CD14-positive monocyte (primary cell): ENCODE data around the gene MAN2B2. TPM values are rescaled to one million over a fixed set of nuclear protein-coding genes. Genes with fewer than 3 reads are reported as not detected.

Experiments
- DNase-seq, 3 donors: peaks; one replicate each; pipeline ENCODE4 v3.0.0-alpha.2; 2011 to 2022
- H2AFZ ChIP-seq: 2 replicates; pipeline ENCODE4 v1.6.0; 2012; ENCODE audit warnings: mild to moderate bottlenecking, low read depth, low read length, inconsistent platforms; ENCODE audit not compliant: insufficient read depth, poor library complexity, severe bottlenecking
- H3K27ac ChIP-seq, 2 donors: 1 replicate in 1 of 2; 2 replicates in 1 of 2; pipeline ENCODE4 v1.5.1; 2012 to 2013; ENCODE audit warnings: low read length in 2 of 2, control low read depth in 1 of 2, inconsistent platforms in 1 of 2, low read depth in 1 of 2, mild to moderate bottlenecking in 1 of 2
- H3K27me3 ChIP-seq, 2 donors: one replicate each; pipeline versions ENCODE4 v1.6.0 to v1.6.1; 2011 to 2013; ENCODE audit warnings: low read length in 2 of 2; ENCODE audit not compliant: control insufficient read depth in 2 of 2, insufficient read depth in 2 of 2
- H3K36me3 ChIP-seq, 2 donors: replicated peaks in 1 of 2; 1 replicate in 1 of 2; 2 replicates in 1 of 2; pipeline versions ENCODE4 v1.5.1 to v1.6.1; 2012 to 2013; ENCODE audit warnings: low read length in 2 of 2, control low read depth in 1 of 2, inconsistent platforms in 1 of 2, mild to moderate bottlenecking in 1 of 2; ENCODE audit not compliant: insufficient read depth in 2 of 2, control insufficient read depth in 1 of 2
- H3K4me1 ChIP-seq, 2 donors: 1 replicate in 1 of 2; 2 replicates in 1 of 2; pipeline versions ENCODE4 v1.5.1 to v1.6.1; 2012 to 2013; ENCODE audit warnings: low read length in 2 of 2, control low read depth in 1 of 2, inconsistent platforms in 1 of 2, mild to moderate bottlenecking in 1 of 2, moderate library complexity in 1 of 2; ENCODE audit not compliant: insufficient read depth in 2 of 2, control insufficient read depth in 1 of 2
- H3K4me2 ChIP-seq: replicated peaks from 2 replicates; pipeline ENCODE3; 2012; ENCODE audit warnings: low read length, moderate library complexity, mild to moderate bottlenecking; ENCODE audit not compliant: poor library complexity, severe bottlenecking; ENCODE audit errors: extremely low read depth
- H3K4me3 ChIP-seq, 3 experiments: fragments of 200-600 bp in 1 of 3; sonication (generic) in 1 of 3; replicated peaks in 1 of 3; 1 replicate in 2 of 3; 2 replicates in 1 of 3; pipeline ENCODE4 v1.5.1; 2011 to 2013; ENCODE audit warnings: low read length in 3 of 3, mild to moderate bottlenecking in 3 of 3, control low read depth in 2 of 3, low read depth in 2 of 3, inconsistent platforms in 1 of 3, moderate library complexity in 1 of 3
- H3K79me2 ChIP-seq: 2 replicates; pipeline ENCODE4 v1.6.0; 2012; ENCODE audit warnings: mild to moderate bottlenecking, control low read depth, inconsistent platforms, low read length, moderate library complexity; ENCODE audit not compliant: insufficient read depth
- H3K9ac ChIP-seq: 2 replicates; pipeline ENCODE4 v1.6.0; 2017; ENCODE audit warnings: low read length, mild to moderate bottlenecking; ENCODE audit not compliant: insufficient read depth, poor library complexity, severe bottlenecking
- H3K9me3 ChIP-seq, 2 donors: replicated peaks in 1 of 2; 1 replicate in 1 of 2; 2 replicates in 1 of 2; pipeline versions ENCODE4 v1.5.1 to v1.6.1; 2012 to 2013; ENCODE audit warnings: low read length in 2 of 2, control low read depth in 1 of 2; ENCODE audit not compliant: control insufficient read depth in 1 of 2, insufficient read depth in 1 of 2
- H4K20me1 ChIP-seq: 2 replicates; pipeline ENCODE4 v1.6.0; 2012; ENCODE audit warnings: mild to moderate bottlenecking, low read length, control low read depth, moderate library complexity; ENCODE audit not compliant: insufficient read depth
- H3K27ac Mint-ChIP-seq, 7 donors: one replicate each; pipeline ENCODE4 v1.8.0; 2020; ENCODE audit warnings: mild to moderate bottlenecking in 7 of 7, mixed read lengths in 7 of 7, moderate library complexity in 6 of 7, inconsistent platforms in 2 of 7
- H3K27me3 Mint-ChIP-seq, 3 donors: one replicate each; pipeline ENCODE4 v1.8.0; 2021 to 2022; ENCODE audit warnings: low read depth in 3 of 3, mild to moderate bottlenecking in 3 of 3, mixed read lengths in 3 of 3, moderate library complexity in 3 of 3, inconsistent platforms in 1 of 3
- H3K36me3 Mint-ChIP-seq, 2 donors: one replicate each; pipeline ENCODE4 v1.8.0; 2020; ENCODE audit warnings: mixed read lengths in 2 of 2, inconsistent platforms in 1 of 2, mild to moderate bottlenecking in 1 of 2
- H3K4me1 Mint-ChIP-seq: one replicate; pipeline ENCODE4 v1.8.0; 2020; ENCODE audit warnings: mild to moderate bottlenecking, mixed read lengths
- H3K4me3 Mint-ChIP-seq, 2 donors: one replicate each; pipeline ENCODE4 v1.8.0; 2020; ENCODE audit warnings: mild to moderate bottlenecking in 2 of 2, mixed read lengths in 2 of 2, moderate library complexity in 1 of 2
- H3K9me3 Mint-ChIP-seq, 7 donors: one replicate each; pipeline ENCODE4 v1.8.0; 2020 to 2022; ENCODE audit warnings: mixed read lengths in 7 of 7, mild to moderate bottlenecking in 6 of 7, moderate library complexity in 6 of 7, inconsistent platforms in 2 of 7
- WGBS: methylation state at CpG from one replicate; pipeline ENCODE4 v1.1.5; 2013; ENCODE audit warnings: missing lambda C conversion rate; ENCODE audit not compliant: insufficient coverage; 5-methylcytosine and 5-hydroxymethylcytosine counted together
- intact Hi-C, 2 donors: fragments of 100-400 bp; cut with micrococcal nuclease; formaldehyde crosslinking; loops; one replicate each; pipeline versions ENCODE4 v1.15.0 to v1.15.1; 2023
- polyA plus RNA-seq, 3 donors: library from polyadenylated mRNA; depleted of rRNA in 1 of 3; unstranded in 2 of 3; stranded (reverse) in 1 of 3; fragments of 300-500 nt in 2 of 3; fragments of >200 nt in 1 of 3; fragmentation: Illumina TruSeq in 2 of 3; gene quantifications; 1 replicate in 2 of 3; 2 replicates in 1 of 3; pipeline ENCODE4 v1.2.3, GENCODE V29; 2012 to 2021
- TF ChIP-seq, protein P1 (sequence below): fragments of 200-600 bp; IDR thresholded peaks from one replicate; pipeline ENCODE4 v1.8.0; 2022; ENCODE audit warnings: antibody characterized with exemption, mild to moderate bottlenecking

Gene MAN2B2
- polyA plus RNA-seq, 3 donors, result 9.6 to 28.4 (median 10.6) TPM

DNA sequence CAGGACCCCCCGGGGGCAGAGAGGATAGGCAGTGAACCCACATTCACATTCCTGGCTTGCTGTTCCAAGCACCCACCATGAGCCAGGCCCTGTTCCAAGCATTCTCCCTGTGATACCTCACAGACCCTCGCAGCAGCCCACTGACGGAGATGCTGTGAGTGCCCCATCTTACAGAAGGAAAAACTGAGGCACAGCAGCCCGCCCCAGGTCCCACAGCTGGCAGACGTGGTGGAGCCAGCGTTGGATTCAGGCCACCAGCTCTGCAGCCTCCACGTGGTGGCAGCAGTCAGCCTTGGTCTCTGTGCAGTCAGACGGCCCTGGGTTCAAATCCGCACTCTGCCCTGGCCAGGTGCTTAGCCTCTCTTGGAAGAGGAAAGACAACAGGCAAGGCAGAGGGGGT, 16.8 kb downstream of the MAN2B2 start:
- no peak overlapping the region for H3K9ac ChIP-seq

DNA sequence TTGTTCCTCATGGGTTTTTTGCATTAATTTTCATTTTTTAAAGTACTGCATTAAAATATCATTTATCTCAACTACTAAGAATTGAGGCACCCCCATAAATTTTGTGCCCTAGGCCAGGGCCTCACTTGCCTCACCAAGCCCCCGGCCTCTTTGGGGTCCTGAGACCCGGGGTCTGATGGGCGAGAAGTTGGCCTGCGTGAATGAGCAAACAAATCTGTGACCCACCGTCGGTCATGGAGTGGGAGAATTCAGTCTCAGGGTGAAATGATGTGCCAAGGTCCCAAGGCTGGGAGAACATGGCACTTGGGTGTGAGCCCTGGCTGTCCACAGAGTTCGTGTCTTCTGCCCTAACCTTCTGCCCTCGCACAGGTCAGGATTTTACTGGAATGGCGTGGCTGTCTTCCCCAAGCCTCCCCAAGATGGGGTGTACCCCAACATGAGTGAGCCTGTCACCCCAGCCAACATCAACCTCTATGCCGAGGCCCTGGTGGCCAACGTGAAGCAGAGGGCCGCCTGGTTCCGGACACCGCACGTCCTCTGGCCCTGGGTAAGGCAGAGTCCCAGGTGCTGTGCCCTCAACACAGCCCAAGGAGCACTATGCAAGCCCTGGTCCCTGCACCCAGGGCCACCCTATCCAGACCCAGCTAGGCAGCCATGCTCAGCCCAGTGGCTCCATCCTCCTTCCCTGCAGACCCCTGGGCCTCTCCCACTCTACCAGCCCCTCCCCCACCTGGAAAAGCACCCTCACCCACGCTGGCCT, 18.0 kb downstream of the MAN2B2 start:
- Mint-ChIP-seq H3K36me3 (peaks cover 80 to 97% of the 10 kb centered on the region in 2 donors), H3K4me1 (no peaks in the 10 kb centered on the region), H3K4me3 (no peak overlapping the region), H3K9me3 (no peaks in the 10 kb centered on the region), H3K27ac (no peak overlapping the region), H3K27me3 (peaks cover 0 to 2% (median 0%) of the 10 kb centered on the region in 3 donors)
- Histone ChIP-seq H3K36me3 (peaks cover 83 to 96% of the 10 kb centered on the region in 2 donors), H4K20me1 (no peaks in the 10 kb centered on the region), H3K27ac (no peak overlapping the region), H3K4me1 (no peaks in the 10 kb centered on the region), H3K4me3 (no peak overlapping the region), H3K9ac (no peak overlapping the region), H3K27me3 (no peaks in the 10 kb centered on the region), H3K79me2 (no peaks in the 10 kb centered on the region), H2AFZ (no peak overlapping the region), H3K9me3 (no peaks in the 10 kb centered on the region), H3K4me2 (no peak overlapping the region)
- intact Hi-C loops, result no loop called here
- DNase-seq, result no peak
- TF ChIP-seq, protein P1, sequence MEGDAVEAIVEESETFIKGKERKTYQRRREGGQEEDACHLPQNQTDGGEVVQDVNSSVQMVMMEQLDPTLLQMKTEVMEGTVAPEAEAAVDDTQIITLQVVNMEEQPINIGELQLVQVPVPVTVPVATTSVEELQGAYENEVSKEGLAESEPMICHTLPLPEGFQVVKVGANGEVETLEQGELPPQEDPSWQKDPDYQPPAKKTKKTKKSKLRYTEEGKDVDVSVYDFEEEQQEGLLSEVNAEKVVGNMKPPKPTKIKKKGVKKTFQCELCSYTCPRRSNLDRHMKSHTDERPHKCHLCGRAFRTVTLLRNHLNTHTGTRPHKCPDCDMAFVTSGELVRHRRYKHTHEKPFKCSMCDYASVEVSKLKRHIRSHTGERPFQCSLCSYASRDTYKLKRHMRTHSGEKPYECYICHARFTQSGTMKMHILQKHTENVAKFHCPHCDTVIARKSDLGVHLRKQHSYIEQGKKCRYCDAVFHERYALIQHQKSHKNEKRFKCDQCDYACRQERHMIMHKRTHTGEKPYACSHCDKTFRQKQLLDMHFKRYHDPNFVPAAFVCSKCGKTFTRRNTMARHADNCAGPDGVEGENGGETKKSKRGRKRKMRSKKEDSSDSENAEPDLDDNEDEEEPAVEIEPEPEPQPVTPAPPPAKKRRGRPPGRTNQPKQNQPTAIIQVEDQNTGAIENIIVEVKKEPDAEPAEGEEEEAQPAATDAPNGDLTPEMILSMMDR, result no peak
- WGBS, result 96% methylated on average over 15 of the region's 16 CpGs

More for the DNA sequence above, 16.8 kb downstream of the MAN2B2 start:
- intact Hi-C loops, result no loop called here
- H3K79me2 ChIP-seq, result no peaks in the 10 kb centered on the region
- 97% methylated on average over 9 of the region's 9 CpGs for WGBS
- H3K27ac ChIP-seq, result no peak overlapping the region
- Mint-ChIP-seq H3K4me3 (no peak overlapping the region), H3K27me3 (peaks cover 0 to 2% (median 0%) of the 10 kb centered on the region in 3 donors), H3K9me3 (no peaks in the 10 kb centered on the region), H3K4me1 (no peaks in the 10 kb centered on the region), H3K36me3 (peaks cover 79 to 97% of the 10 kb centered on the region in 2 donors), H3K27ac (peak overlapping the region in 1 of 7 donors; percentile 58)
- no peaks in the 10 kb centered on the region for H3K27me3 ChIP-seq
- no peaks in the 10 kb centered on the region for H3K4me1 ChIP-seq
- H3K4me2 ChIP-seq, result no peak overlapping the region
- TF ChIP-seq, protein P1, result no peak
- H3K36me3 ChIP-seq, result peaks cover 81 to 95% of the 10 kb centered on the region in 2 donors
- no peaks in the 10 kb centered on the region for H3K9me3 ChIP-seq
- no peak for DNase-seq
- H3K4me3 ChIP-seq, result no peak overlapping the region
- no peaks in the 10 kb centered on the region for H4K20me1 ChIP-seq
- H2AFZ ChIP-seq, result no peak overlapping the region
